RWPE1 (cell line): ENCODE data around the gene SH2D3C.
A peak's percentile ranks its signal among the peaks of the same experiment; 100 is the strongest.

ENCODE experiments used
- CTCF ChIA-PET: fragments of 350-600 bp; sonication (Branson Sonifier 250); formaldehyde crosslinking; extraction: SDS; loops from one replicate; lab custom pipeline; 2021; lab: Yijun Ruan, JAX
- POLR2A ChIA-PET: fragments of 400-600 bp; formaldehyde crosslinking; extraction: SDS; loops from one replicate; lab custom pipeline; 2020; ENCODE audit warnings: antibody characterized with exemption; ENCODE audit not compliant: low non-redundant PET; lab: Yijun Ruan, JAX
- DNase-seq: peaks from one replicate; pipeline ENCODE4 v3.0.0; 2012; ENCODE audit warnings: low spot score
- H3K27ac ChIP-seq: fragments of 450-650 bp; 2 replicates; pipeline ENCODE4 v1.5.1; 2017
- CTCF ChIP-seq: fragments of 450-650 bp; conservative IDR thresholded peaks from 2 replicates; pipeline ENCODE4 v1.5.1; 2017; ENCODE audit warnings: low read depth, mild to moderate bottlenecking

SH2D3C gene

GRCh38 chr9:127723444-127723843, 55.0 kb downstream of the SH2D3C start:
- H3K27ac ChIP-seq: peak overlapping the region; percentile 95
- ChIA-PET CTCF (interaction anchor here (5.6 kb wide), 1 partner anchor 11 kb away, joined by 30 read pairs; the partner anchor contains the start of gene TOR2A), POLR2A (no interaction called here)
- no peak for TF ChIP-seq CTCF
- no peak for DNase-seq

GRCh38 chr9:127723013-127723412, 55.5 kb downstream of the SH2D3C start:
- CTCF ChIA-PET: interaction anchor here (5.6 kb wide), 1 partner anchor 11 kb away, joined by 30 read pairs; the partner anchor contains the start of gene TOR2A
- TF ChIP-seq CTCF: no peak
- no peak for DNase-seq
- peak overlapping the region; percentile 95 for H3K27ac ChIP-seq
- POLR2A ChIA-PET: no interaction called here

GRCh38 chr9:127722055-127722745, 56.3 kb downstream of the SH2D3C start:
- ChIA-PET POLR2A (interaction anchor here (0.6 kb wide), 1 partner anchor 128 kb away, joined by 11 read pairs; no protein-coding TSS in a partner anchor), CTCF (interaction anchor here (1.0 to 5.6 kb wide), 2 partner anchors 12 to 63 kb away, joined by 6 to 30 read pairs; partner anchors contain the start of gene TOR2A)

GRCh38 chr9:127721391-127721821, 57.1 kb downstream of the SH2D3C start:
- DNase-seq: peak; percentile 93
- CTCF ChIA-PET: interaction anchor here (1.0 to 5.6 kb wide), 2 partner anchors 13 to 64 kb away, joined by 6 to 30 read pairs; partner anchors contain the start of gene TOR2A
- H3K27ac ChIP-seq: peak overlapping the region; percentile 95
- POLR2A ChIA-PET: interaction anchor here (0.6 kb wide), 1 partner anchor 30 kb away, joined by 3 read pairs; no protein-coding TSS in a partner anchor
- no peak; the same call in 1 of the 2 replicates for TF ChIP-seq CTCF

More at GRCh38 chr9:127722055-127722745, 56.3 kb downstream of the SH2D3C start:
- no peak for DNase-seq
- no peak for TF ChIP-seq CTCF
- peak overlapping the region; percentile 95 for H3K27ac ChIP-seq

- TF ChIP-seq CTCF: no peak
- H3K27ac ChIP-seq: peak overlapping the region; percentile 95
- CTCF ChIA-PET: interaction anchor here (5.6 kb wide), 1 partner anchor 13 kb away, joined by 30 read pairs; the partner anchor contains the start of gene TOR2A
- no peak for DNase-seq
- POLR2A ChIA-PET: no interaction called here
These were observed 57.6 kb downstream of the SH2D3C start for GRCh38 chr9:127720865-127721227.

GRCh38 chr9:127720031-127720864, 58.2 kb downstream of the SH2D3C start:
- H3K27ac ChIP-seq: peak overlapping the region; percentile 95
- ChIA-PET POLR2A (no interaction called here), CTCF (interaction anchor here (5.6 kb wide), 1 partner anchor 14 kb away, joined by 30 read pairs; the partner anchor contains the start of gene TOR2A)
- DNase-seq: no peak
- no peak for TF ChIP-seq CTCF
